HG03354 (cell line): Measurements from ENCODE around the gene TBC1D16.
"Not testable (repeated sequence)": the region's sequence is repeated elsewhere in the genome, so short reads cannot be mapped to it uniquely, and the experiment has no call there.

Experiments used
- ATAC-seq: cut with Tn5 transposase; IDR thresholded peaks from one replicate; pipeline ENCODE4 v1.9.1; 2021; ENCODE audit warnings: mild to moderate bottlenecking; ENCODE audit not compliant: unreplicated experiment, poor library complexity, severe bottlenecking

The TBC1D16 gene

DNA sequence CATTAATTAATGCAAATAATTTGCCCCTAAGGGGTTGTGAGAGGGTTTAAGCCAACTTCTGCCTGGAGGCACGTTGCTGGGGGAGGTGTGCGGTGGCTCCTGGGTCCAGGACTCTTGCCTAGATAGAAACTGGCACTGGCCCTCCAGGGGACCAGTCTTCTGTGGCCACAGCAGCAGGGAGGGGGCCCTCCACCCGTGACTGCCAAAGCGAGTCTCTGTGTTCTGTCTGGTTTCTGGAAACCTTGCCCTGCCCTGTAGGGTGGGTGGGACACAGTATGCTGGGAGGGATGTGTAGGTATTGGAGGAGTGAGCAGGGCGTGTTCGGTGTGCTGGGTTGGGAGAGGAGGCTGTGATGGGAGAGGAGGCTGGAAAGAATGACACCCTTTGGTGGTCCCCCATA, 78.8 kb downstream of the TBC1D16 start:
- no peak for ATAC-seq

DNA sequence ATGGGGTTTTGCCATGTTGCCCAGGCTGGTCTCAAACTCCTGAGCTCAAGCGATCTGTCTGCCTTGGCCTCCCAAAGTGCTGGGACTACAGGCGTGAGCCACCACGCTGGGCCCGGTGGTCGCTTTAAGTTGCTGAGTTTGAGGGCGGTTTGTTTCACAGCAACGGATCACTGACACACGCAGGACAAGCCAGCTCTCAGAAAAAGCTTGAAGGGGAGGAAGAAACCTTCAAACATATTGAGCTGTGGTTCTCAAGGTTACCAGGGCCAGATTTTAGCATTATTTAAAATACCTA, 79.3 kb downstream of the TBC1D16 start:
- not testable (repeated sequence) for ATAC-seq

GRCh38 chr17:79955691-79956440, 79.8 kb downstream of the TBC1D16 start:
- ATAC-seq, result no peak

- ATAC-seq, result no peak
Measured at GRCh38 chr17:79955167-79955549, 80.5 kb downstream of the TBC1D16 start.

GRCh38 chr17:79954281-79955166, 81.1 kb downstream of the TBC1D16 start:
- ATAC-seq, result no peak

- ATAC-seq, result no peak
Measured at GRCh38 chr17:79953335-79953734, 82.3 kb downstream of the TBC1D16 start.

- ATAC-seq, result no peak
Measured at GRCh38 chr17:79952901-79953300, 82.8 kb downstream of the TBC1D16 start.

DNA sequence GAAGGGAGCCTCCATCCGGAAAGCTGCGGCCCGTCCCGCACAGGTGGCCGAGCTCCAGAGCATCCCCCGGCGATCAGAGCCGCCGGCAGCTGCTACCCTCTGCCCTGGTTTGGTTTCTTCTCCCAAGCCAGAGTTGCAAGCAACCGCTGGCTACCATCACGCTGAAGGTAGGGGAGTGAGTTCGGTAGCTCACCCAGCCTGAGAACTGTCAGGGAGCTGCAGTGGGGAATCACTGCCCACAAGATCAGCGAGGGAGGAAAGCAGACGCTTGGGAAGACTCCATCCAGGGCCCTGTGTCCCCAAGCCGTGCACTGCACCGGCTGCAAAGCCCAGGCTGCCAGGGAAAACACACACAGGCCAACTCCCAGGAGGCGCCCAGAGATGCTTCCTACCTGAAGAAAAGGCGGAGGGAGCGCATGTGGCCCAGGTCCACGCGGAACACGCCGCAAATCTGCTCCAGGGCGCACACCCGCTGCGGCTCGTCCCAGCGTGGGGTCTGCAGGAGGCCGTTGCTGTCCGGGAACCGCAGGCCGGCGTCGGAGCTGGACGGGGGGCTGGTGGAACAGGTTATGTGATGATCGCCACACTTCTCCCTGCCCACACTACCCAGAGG, 83.3 kb downstream of the TBC1D16 start:
- ATAC-seq, result no peak

GRCh38 chr17:79951361-79952264, 84.1 kb downstream of the TBC1D16 start:
- ATAC-seq, result no peak

- no peak for ATAC-seq
Measured at GRCh38 chr17:79950751-79951150, 84.9 kb downstream of the TBC1D16 start.

GRCh38 chr17:79950306-79950705, 85.4 kb downstream of the TBC1D16 start:
- ATAC-seq, result no peak

GRCh38 chr17:79949656-79950209, 85.9 kb downstream of the TBC1D16 start:
- no peak for ATAC-seq

- no peak for ATAC-seq
Measured at GRCh38 chr17:79948945-79949655, 86.6 kb downstream of the TBC1D16 start.

GRCh38 chr17:79948406-79948944, 87.2 kb downstream of the TBC1D16 start:
- no peak for ATAC-seq

DNA sequence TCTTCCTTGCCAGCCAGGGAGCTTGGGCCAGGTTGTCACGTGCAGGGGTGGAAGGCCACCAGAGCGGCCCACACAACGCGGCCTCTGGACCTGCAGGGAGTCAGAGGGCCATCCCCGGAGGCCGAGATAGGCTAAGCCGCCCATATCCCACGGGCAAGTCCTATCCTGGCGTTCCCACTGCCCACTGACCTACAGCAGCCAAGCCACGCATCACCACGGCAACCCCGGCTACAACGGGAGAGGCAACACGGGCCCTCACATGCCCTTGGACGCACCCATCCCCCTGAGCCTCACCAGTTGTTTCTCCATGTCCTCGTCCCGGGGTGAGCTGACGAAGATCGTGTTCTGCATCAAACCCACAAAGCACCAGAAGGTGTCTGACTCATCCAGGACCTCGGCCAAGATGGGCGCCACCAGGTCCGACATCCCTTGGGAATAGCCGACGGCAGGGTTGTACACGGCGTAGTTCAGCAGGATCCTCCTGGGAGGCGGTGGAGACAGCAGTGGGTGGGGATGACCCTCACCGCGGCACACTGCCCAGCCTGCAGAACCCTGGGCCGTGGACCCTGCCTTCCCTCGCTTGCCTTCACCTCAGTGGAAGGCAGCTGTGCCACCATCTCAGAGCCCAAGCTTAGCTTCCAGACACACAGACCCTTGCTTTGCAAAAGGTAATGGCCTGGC, 88.2 kb downstream of the TBC1D16 start:
- no peak for ATAC-seq

- no peak for ATAC-seq
Measured at GRCh38 chr17:79946352-79947231, 89.1 kb downstream of the TBC1D16 start.

- no peak for ATAC-seq
Measured at GRCh38 chr17:79945591-79946255, 89.9 kb downstream of the TBC1D16 start.
